ENCODE measurements around the gene GTF2H3. TPM values are rescaled to one million over a fixed set of nuclear protein-coding genes. Genes with fewer than 3 reads are reported as not detected.

Gene GTF2H3
- total RNA-seq, 4 donors from 2014 or later = 16.2 to 23.4 (median 22.0) TPM

DNA sequence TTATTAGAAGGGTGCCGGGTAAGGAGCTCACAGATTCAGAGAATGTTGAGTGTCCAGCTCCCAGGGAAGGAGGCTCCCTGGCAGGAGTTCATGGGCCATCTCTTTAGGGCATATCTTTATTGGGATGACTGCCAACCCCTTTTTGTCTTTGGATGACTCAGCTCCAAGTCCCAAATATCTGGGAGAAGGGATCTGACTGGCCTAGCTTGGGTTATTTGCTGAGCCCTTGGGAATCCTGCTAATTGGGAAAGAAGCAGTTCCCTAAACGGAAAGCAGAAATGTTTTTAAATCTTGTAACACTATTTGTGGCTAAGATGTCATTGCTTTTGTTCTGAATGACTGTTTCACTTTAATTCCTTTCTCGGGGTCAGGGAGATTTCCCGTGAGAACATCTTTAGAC lies 19.1 kb upstream of the GTF2H3 start:
- peak; percentile 61 for ATAC-seq (ENCODE audit: low FRiP score)
- TF ChIP-seq, protein P1, sequence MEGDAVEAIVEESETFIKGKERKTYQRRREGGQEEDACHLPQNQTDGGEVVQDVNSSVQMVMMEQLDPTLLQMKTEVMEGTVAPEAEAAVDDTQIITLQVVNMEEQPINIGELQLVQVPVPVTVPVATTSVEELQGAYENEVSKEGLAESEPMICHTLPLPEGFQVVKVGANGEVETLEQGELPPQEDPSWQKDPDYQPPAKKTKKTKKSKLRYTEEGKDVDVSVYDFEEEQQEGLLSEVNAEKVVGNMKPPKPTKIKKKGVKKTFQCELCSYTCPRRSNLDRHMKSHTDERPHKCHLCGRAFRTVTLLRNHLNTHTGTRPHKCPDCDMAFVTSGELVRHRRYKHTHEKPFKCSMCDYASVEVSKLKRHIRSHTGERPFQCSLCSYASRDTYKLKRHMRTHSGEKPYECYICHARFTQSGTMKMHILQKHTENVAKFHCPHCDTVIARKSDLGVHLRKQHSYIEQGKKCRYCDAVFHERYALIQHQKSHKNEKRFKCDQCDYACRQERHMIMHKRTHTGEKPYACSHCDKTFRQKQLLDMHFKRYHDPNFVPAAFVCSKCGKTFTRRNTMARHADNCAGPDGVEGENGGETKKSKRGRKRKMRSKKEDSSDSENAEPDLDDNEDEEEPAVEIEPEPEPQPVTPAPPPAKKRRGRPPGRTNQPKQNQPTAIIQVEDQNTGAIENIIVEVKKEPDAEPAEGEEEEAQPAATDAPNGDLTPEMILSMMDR (IDR thresholded peaks at IDR 0.05) = no peak
- no peak for DNase-seq (ENCODE audit: low spot score)

DNA sequence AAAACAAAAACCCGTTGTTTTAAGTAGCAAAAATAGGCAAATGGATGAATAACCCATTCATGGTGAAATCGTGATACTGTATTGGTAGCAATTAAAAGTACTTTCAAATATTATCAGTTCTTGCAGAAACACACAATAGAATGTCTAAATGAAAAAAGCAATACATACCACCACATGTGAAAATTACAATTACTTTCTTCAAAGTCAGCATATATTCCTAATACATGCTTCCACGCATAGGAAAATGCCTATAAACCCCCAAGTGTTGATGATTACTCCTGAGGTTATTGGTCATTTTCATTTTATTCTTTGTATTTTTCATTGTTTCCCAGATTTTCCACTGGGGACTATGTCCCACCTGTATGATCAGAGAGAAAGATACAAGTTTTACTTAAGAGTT lies 16.5 kb upstream of the GTF2H3 start:
- DNase-seq (ENCODE audit: low spot score) (no peak), ATAC-seq (ENCODE audit: low FRiP score) (no peak)
- TF ChIP-seq, protein P1 (IDR thresholded peaks at IDR 0.05) = no peak

DNA sequence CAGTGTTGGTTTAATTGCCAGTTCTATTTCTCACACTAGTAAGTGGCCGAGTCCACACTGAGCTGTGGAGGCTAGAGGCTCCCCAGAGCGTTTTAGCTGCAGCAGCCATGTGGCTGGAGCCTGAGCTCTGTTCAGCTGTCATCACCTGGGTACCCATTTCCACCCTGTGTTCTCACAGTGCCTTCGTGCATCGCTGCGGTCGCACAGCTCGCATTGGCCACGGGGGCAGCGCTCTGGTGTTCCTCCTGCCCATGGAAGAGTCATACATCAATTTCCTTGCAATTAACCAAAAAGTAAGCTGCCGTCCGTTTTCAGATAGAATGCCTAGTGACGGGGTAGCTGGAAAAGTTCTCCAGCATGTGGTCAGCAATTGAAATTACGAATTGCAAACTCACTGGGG lies 16.0 kb upstream of the GTF2H3 start:
- ATAC-seq (ENCODE audit: low FRiP score) (no peak), DNase-seq (ENCODE audit: low spot score) (no peak)
- TF ChIP-seq, protein P1 (IDR thresholded peaks at IDR 0.05) = no peak

DNA sequence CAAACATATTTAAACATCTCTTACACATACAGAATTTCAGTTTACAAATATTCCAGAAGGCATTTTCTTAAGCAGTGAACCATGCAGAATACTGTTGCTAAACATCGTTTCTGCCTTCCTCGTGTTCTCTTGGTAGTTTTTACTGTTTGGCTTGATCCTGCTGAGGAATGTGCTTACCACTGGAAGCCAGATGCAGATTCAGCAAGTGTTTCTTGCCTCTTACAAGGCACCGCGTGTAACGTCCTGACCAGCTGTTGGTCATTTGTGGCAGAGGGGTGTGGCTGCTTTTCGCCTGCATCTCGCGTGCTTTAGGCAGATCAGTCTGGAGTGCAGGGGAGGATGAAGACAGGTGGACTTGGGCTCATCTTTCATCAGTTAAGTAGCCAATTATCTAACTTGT lies 12.5 kb upstream of the GTF2H3 start:
- ATAC-seq (ENCODE audit: low FRiP score) = no peak
- DNase-seq (ENCODE audit: low spot score) = no peak

DNA sequence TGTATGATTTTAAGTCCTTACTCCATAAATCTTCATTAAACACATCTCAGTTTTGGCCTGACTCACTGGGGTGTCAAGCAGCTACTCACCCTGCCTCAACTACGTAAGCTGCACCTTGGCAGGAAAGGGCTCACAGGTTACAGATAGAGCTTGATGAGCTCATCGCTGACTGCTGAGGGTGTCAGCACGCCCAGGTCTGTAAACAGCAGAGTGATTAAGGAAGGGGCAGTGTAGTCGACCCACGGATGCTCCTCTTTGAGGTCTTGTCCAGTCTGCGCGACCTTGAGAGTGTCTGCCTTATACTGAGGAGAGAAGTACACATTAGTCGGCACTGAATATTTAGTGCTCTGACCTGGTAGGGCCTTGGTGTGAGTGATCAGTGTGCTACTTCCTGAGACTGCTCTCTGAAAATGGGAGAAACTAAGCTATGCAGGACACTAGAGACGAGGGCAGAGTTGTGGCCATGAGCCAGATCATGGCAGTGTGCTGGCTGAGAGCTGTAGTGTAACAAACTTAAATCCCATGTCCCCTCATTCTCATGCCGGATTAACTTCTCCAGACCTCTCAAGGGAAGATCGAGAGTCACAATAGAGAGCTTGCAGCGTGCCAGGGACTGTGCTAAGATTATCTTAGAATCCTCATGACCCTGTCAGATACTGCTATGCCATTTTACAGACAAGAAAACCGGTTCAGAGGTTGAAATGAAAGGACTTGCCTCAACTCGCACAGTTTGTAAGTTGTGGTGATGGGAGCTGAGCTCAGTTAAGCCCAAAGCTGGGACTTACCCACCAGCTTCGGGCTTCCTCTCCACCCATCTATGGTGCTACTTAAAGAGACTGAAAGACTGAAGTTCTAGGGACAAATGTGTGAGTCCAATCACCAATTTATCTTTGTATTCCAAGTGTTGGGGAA lies 11.8 kb upstream of the GTF2H3 start:
- no peak for DNase-seq (ENCODE audit: low spot score)
- TF ChIP-seq, protein P1 (IDR thresholded peaks at IDR 0.05) = no peak
- ATAC-seq (ENCODE audit: low FRiP score) = no peak

More for the DNA sequence above, 12.5 kb upstream of the GTF2H3 start:
- TF ChIP-seq, protein P1 (IDR thresholded peaks at IDR 0.05) = no peak

DNA sequence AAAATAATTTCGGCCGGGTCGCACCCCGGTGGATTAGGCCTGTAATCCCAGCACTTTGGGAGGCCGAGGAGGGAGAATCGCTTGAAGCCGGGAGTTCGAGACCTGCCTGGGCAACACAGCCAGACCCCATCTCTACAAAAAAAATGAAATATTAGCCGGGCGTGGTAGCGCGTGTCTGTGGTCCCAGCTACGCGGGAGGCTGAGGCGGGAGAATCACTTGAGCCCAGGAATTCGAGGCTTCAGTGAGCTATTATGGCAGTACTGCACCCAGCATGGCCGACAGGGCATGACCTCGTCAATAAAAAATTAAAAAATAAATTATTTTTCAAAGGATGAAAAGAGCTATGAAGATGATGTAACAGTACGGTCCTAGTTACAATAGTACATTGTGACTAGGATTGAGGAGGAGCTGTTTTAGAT lies 523 bp downstream of the GTF2H3 start:
- DNase-seq (ENCODE audit: low spot score) = no peak
- no peak for ATAC-seq (ENCODE audit: low FRiP score)
- TF ChIP-seq, protein P1 (IDR thresholded peaks at IDR 0.05) = no peak

DNA sequence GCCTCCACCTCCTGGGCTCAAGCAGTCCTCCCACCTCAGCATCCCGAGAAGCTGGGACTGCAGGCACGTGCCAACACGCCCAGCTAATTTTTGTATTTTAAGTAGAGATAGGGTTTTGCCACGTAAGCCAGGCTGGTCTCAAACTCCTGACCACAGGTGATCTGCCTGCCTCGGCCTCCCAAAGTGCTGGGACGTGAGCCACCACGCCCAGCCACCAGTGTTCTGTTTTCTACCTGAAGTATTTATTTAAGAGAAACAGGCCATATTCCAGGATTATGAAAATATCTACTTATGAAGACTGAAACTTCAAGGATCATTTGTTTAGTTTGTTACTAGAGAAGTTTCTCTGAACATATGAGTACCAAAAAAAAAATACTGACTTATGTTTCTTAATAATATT lies 10.3 kb downstream of the GTF2H3 start:
- ATAC-seq (ENCODE audit: low FRiP score) (no peak), DNase-seq (ENCODE audit: low spot score) (no peak)
- TF ChIP-seq, protein P1 (IDR thresholded peaks at IDR 0.05) = no peak

All from omental fat pad (tissue), 4 donors.